Measurements from ENCODE around the gene HRAS. TPM values are rescaled to one million over a fixed set of nuclear protein-coding genes. Genes with fewer than 3 reads are reported as not detected.

Gene HRAS
- total and polyA plus RNA-seq, 2 of the 13 experiments (the other 11 are each of a cell fraction or from before 2014, with no cell fraction given) = 32.9 to 50.0 TPM

DNA sequence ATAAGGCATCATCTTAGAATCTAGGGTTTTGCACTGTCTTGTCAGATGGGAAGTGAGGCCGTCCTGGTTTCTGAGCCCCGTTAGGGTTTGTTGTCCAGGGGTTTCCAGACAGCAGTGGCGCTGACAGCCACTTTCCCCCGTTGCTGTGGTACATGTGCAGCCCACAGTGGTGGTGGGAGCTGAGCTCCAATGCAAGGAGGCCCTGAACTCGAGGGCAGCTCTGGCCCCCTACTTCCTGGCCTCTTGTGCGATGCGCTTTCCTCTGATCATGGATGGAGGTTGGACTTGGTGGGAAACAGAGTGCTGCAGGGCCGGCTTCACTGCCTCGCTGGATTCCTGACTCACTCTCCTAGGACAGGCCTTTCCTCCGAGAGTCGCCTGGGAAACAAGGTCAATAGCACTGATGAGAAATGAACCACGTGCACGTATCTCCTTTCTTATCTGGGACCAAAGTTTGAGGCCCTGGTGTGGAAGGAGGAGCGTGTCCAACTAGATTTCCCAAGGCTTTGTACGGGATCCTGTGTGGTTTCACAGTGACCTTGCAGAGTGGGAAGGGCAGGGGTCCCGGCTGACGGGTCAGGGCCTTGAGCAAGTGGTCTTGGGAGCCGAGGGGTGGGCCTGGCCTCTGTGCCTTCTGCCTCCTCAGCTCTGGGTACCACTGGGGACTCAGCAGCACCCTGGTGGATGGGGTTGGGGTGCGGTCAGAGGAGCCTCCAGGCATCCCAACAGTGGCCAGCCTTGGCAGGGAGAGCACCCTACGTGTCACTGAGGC is 44.6 kb upstream of the HRAS start (continued):
- 0 out of 2 replicates have a peak, but pooled peaks have one; percentile 32 for TF ChIP-seq RCOR2 (CRISPR knock-in tag; IDR thresholded peaks at IDR 0.05)
- no peak for TF ChIP-seq SRSF1 (optimal IDR thresholded peaks at IDR 0.05; ENCODE audit: low read depth, low read length)
- TF ChIP-seq RXRB (CRISPR knock-in tag; IDR thresholded peaks at IDR 0.05; ENCODE audit: borderline replicate concordance) = peak; percentile 74
- TF ChIP-seq, protein P1, sequence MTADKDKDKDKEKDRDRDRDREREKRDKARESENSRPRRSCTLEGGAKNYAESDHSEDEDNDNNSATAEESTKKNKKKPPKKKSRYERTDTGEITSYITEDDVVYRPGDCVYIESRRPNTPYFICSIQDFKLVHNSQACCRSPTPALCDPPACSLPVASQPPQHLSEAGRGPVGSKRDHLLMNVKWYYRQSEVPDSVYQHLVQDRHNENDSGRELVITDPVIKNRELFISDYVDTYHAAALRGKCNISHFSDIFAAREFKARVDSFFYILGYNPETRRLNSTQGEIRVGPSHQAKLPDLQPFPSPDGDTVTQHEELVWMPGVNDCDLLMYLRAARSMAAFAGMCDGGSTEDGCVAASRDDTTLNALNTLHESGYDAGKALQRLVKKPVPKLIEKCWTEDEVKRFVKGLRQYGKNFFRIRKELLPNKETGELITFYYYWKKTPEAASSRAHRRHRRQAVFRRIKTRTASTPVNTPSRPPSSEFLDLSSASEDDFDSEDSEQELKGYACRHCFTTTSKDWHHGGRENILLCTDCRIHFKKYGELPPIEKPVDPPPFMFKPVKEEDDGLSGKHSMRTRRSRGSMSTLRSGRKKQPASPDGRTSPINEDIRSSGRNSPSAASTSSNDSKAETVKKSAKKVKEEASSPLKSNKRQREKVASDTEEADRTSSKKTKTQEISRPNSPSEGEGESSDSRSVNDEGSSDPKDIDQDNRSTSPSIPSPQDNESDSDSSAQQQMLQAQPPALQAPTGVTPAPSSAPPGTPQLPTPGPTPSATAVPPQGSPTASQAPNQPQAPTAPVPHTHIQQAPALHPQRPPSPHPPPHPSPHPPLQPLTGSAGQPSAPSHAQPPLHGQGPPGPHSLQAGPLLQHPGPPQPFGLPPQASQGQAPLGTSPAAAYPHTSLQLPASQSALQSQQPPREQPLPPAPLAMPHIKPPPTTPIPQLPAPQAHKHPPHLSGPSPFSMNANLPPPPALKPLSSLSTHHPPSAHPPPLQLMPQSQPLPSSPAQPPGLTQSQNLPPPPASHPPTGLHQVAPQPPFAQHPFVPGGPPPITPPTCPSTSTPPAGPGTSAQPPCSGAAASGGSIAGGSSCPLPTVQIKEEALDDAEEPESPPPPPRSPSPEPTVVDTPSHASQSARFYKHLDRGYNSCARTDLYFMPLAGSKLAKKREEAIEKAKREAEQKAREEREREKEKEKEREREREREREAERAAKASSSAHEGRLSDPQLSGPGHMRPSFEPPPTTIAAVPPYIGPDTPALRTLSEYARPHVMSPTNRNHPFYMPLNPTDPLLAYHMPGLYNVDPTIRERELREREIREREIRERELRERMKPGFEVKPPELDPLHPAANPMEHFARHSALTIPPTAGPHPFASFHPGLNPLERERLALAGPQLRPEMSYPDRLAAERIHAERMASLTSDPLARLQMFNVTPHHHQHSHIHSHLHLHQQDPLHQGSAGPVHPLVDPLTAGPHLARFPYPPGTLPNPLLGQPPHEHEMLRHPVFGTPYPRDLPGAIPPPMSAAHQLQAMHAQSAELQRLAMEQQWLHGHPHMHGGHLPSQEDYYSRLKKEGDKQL (CRISPR knock-in tag; IDR thresholded peaks at IDR 0.05; ENCODE audit: low read depth) = no peak
- no peak for TF ChIP-seq ZSCAN22 (CRISPR knock-in tag; IDR thresholded peaks at IDR 0.05)
- TF ChIP-seq, protein P2, sequence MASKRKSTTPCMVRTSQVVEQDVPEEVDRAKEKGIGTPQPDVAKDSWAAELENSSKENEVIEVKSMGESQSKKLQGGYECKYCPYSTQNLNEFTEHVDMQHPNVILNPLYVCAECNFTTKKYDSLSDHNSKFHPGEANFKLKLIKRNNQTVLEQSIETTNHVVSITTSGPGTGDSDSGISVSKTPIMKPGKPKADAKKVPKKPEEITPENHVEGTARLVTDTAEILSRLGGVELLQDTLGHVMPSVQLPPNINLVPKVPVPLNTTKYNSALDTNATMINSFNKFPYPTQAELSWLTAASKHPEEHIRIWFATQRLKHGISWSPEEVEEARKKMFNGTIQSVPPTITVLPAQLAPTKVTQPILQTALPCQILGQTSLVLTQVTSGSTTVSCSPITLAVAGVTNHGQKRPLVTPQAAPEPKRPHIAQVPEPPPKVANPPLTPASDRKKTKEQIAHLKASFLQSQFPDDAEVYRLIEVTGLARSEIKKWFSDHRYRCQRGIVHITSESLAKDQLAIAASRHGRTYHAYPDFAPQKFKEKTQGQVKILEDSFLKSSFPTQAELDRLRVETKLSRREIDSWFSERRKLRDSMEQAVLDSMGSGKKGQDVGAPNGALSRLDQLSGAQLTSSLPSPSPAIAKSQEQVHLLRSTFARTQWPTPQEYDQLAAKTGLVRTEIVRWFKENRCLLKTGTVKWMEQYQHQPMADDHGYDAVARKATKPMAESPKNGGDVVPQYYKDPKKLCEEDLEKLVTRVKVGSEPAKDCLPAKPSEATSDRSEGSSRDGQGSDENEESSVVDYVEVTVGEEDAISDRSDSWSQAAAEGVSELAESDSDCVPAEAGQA (IDR thresholded peaks at IDR 0.05; ENCODE audit: low read depth) = no peak
- TF ChIP-seq, protein P2 (CRISPR knock-in tag; IDR thresholded peaks at IDR 0.05; ENCODE audit: borderline replicate concordance) = no peak
- TF ChIP-seq ZNF607 (CRISPR knock-in tag; IDR thresholded peaks at IDR 0.05; ENCODE audit: borderline replicate concordance) = no peak
- no peak for TF ChIP-seq ARNT2 (CRISPR knock-in tag; IDR thresholded peaks at IDR 0.05; ENCODE audit: low read depth)
- no peak for TF ChIP-seq KLF11 (CRISPR knock-in tag; IDR thresholded peaks at IDR 0.05)
- TF ChIP-seq ZFP36L1 (CRISPR knock-in tag; IDR thresholded peaks at IDR 0.05) = 0 out of 2 replicates have a peak, but pooled peaks have one; percentile 24
- no peak for TF ChIP-seq ZC3H4 (CRISPR knock-in tag; IDR thresholded peaks at IDR 0.05; ENCODE audit: borderline replicate concordance)
- peak; percentile 53; the same call in 1 of the 2 replicates for TF ChIP-seq GATA4 (IDR thresholded peaks at IDR 0.05; ENCODE audit: borderline replicate concordance, low read depth)
- 0 out of 2 replicates have a peak, but pooled peaks have one; percentile 32 for TF ChIP-seq RNF2 (conservative IDR thresholded peaks at IDR 0.05; ENCODE audit: low read depth)
- peak; percentile 36 for TF ChIP-seq BCL6 (CRISPR knock-in tag; IDR thresholded peaks at IDR 0.05)
- TF ChIP-seq ZNF780A (CRISPR knock-in tag; IDR thresholded peaks at IDR 0.05) = no peak
- TF ChIP-seq, protein P3, sequence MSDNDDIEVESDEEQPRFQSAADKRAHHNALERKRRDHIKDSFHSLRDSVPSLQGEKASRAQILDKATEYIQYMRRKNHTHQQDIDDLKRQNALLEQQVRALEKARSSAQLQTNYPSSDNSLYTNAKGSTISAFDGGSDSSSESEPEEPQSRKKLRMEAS (IDR thresholded peaks at IDR 0.05) = peak; percentile 95
- TF ChIP-seq ZMYM3 (CRISPR knock-in tag; IDR thresholded peaks at IDR 0.05) = peak; percentile 14; the same call in 1 of the 2 replicates
- TF ChIP-seq AGO2 (optimal IDR thresholded peaks at IDR 0.05; ENCODE audit: low read depth, low read length) = no peak
